H1 (cell line): Measurements from ENCODE around the gene BTN1A1. TPM values are rescaled to one million over a fixed set of nuclear protein-coding genes. Genes with fewer than 3 reads are reported as not detected.
A peak's percentile ranks its signal among the peaks of the same experiment; 100 is the strongest.

Experiments used
- ASH2L ChIP-seq: fragments of 200-600, 300-600 bp; sonication (generic); IDR thresholded peaks from one replicate; pipeline ENCODE4 v1.7.1; 2017; ENCODE audit warnings: low read length
- CEBPB ChIP-seq: IDR thresholded peaks from 2 replicates; pipeline ENCODE4 v1.6.1; 2012; ENCODE audit warnings: low read depth, low read length
- CREB1 ChIP-seq: IDR thresholded peaks from 2 replicates; pipeline ENCODE4 v1.6.1; 2012; ENCODE audit warnings: inconsistent platforms
- POLR2AphosphoS5 ChIP-seq: IDR thresholded peaks from 2 replicates; pipeline ENCODE4 v1.6.1; 2011; ENCODE audit warnings: low read depth, low read length
- RBBP5 ChIP-seq: IDR thresholded peaks from 2 replicates; pipeline ENCODE4 v1.7.1; 2012; ENCODE audit warnings: low read depth, mild to moderate bottlenecking, inconsistent platforms, low read length, moderate library complexity, borderline replicate concordance
- RXRA ChIP-seq: IDR thresholded peaks from 2 replicates; pipeline ENCODE4 v1.6.1; 2011; ENCODE audit warnings: low read depth, mild to moderate bottlenecking, low read length, moderate library complexity; ENCODE audit not compliant: insufficient read depth
- SP4 ChIP-seq: IDR thresholded peaks from 2 replicates; pipeline ENCODE4 v1.6.1; 2012; ENCODE audit warnings: low read length, inconsistent platforms
- TAF7 ChIP-seq: optimal IDR thresholded peaks from 2 replicates; pipeline ENCODE3; 2011; ENCODE audit warnings: low read depth, mild to moderate bottlenecking, inconsistent platforms, low read length, moderate library complexity, borderline replicate concordance
- TBP ChIP-seq: IDR thresholded peaks from 2 replicates; pipeline ENCODE4 v1.6.1; 2011; ENCODE audit warnings: low read depth, low read length, improper control_type of control experiment
- polyA plus RNA-seq, 7 experiments: library from polyadenylated mRNA; depleted of rRNA in 3 of 7; stranded (reverse) in 5 of 7; unstranded in 2 of 7; fragments of >200 nt in 5 of 7; fragments of 200-250 nt in 2 of 7; gene quantifications; 1 replicate in 5 of 7; 2 replicates in 1 of 7; 4 replicates in 1 of 7; pipeline versions ENCODE4 v1.2.1 to v1.2.3, GENCODE V29; 2011 to 2013; ENCODE audit warnings: missing spikeins in 2 of 7, mixed read lengths in 2 of 7
- total RNA-seq: library from RNA; stranded (reverse); fragmentation: NEBNext Ultra II Directional; extraction: Animal tissue kit (Norgen Biotek cat#: 25700); gene quantifications from 2 replicates; pipeline ENCODE4 v1.2.1, GENCODE V29; 2021

The BTN1A1 gene
- total and polyA plus RNA-seq, 2 of the 8 experiments (the other 6 are each of a cell fraction or from before 2014, with no cell fraction given) = 0.28 to 0.35 TPM

- TF ChIP-seq CEBPB = peak; percentile 60; the same call in 1 of the 2 replicates
- peak; percentile 71; the same call in 1 of the 2 replicates for TF ChIP-seq RBBP5
- no peak for TF ChIP-seq RXRA
- 0 out of 2 replicates have a peak, but pooled peaks have one; percentile 34 for TF ChIP-seq POLR2AphosphoS5
- TF ChIP-seq CREB1 = peak; percentile 34
- TF ChIP-seq SP4 = no peak
- TF ChIP-seq TAF7 = peak; percentile 38
- no peak for TF ChIP-seq ASH2L
- TF ChIP-seq TBP = peak; percentile 98
Measured at GRCh38 chr6:26520850-26521599, 20.9 kb downstream of the BTN1A1 start (continued).
